Measurements from ENCODE around the gene LRRC42.

Gene LRRC42

GRCh38 chr1:53946252-53947171 is at the start of gene LRRC42:
LRRC42 (plus strand) TSS chr1:53946350; CDS start chr1:53952000, 5,650 bp downstream.
- Mint-ChIP-seq H3K9me3 (no peaks in the 10 kb centered on the region), H3K4me1 (ENCODE audit: low read depth) (peaks cover 39% of the 10 kb centered on the region), H3K27me3 (no peaks in the 10 kb centered on the region), H3K36me3 (ENCODE audit: low read depth) (peaks cover 28% of the 10 kb centered on the region), H3K27ac (peak within 1 kb of the TSS; percentile 88), H3K4me3 (peak within 1 kb of the TSS; percentile 95)
- intact Hi-C loops (cut with micrococcal nuclease) = loop anchor here (1.0 to 10.0 kb wide), 4 partner anchors 57 to 818 kb away; partner anchors contain the start of genes NDC1, PARS2, TCEANC2 and TMEM59

- peaks cover 57% of the 10 kb centered on the region for H3K4me1 Mint-ChIP-seq (ENCODE audit: low read depth)
- intact Hi-C loops (cut with micrococcal nuclease) = no loop called here
- no peaks in the 10 kb centered on the region for H3K9me3 Mint-ChIP-seq
- no peaks in the 10 kb centered on the region for H3K27me3 Mint-ChIP-seq
- peak overlapping the region; percentile 41 for H3K27ac Mint-ChIP-seq
- H3K4me3 Mint-ChIP-seq = no peak overlapping the region
- no peaks in the 10 kb centered on the region for H3K36me3 Mint-ChIP-seq (ENCODE audit: low read depth)
Observed at GRCh38 chr1:53896635-53897229, 49.4 kb upstream of the LRRC42 start.

DNA sequence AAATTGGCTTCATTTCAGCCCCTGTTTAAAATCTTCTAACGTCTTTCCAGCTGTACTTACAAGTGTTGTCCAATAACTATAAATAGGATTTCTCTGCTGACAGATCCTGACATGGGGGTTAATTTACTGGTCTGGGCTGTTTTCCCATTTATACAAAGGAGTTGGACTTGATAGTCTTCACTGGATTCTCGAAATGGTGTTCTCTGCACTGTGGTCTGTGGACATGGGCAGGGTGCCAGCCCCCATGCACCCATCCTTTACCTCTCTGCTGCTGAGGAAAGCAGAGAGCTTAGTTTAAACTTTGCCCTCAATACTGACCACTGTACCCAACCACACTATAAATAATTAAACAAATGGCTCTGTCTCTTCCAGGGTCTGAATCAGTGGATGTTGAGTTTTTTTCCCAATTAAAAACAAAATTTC is 46.9 kb upstream of the LRRC42 start:
- Mint-ChIP-seq H3K36me3 (ENCODE audit: low read depth) (no peaks in the 10 kb centered on the region), H3K27me3 (no peaks in the 10 kb centered on the region), H3K9me3 (no peaks in the 10 kb centered on the region), H3K4me1 (ENCODE audit: low read depth) (peaks cover 34% of the 10 kb centered on the region), H3K4me3 (no peak overlapping the region), H3K27ac (no peak overlapping the region)
- intact Hi-C loops (cut with micrococcal nuclease) = no loop called here

- intact Hi-C loops (cut with micrococcal nuclease) = no loop called here
- no peak overlapping the region for H3K4me3 Mint-ChIP-seq
- no peaks in the 10 kb centered on the region for H3K9me3 Mint-ChIP-seq
- H3K27me3 Mint-ChIP-seq = no peaks in the 10 kb centered on the region
- peaks cover 29% of the 10 kb centered on the region for H3K4me1 Mint-ChIP-seq (ENCODE audit: low read depth)
- H3K27ac Mint-ChIP-seq = no peak overlapping the region
- no peaks in the 10 kb centered on the region for H3K36me3 Mint-ChIP-seq (ENCODE audit: low read depth)
Observed at GRCh38 chr1:53899708-53900107, 46.4 kb upstream of the LRRC42 start.

- no peaks in the 10 kb centered on the region for H3K27me3 Mint-ChIP-seq
- H3K4me1 Mint-ChIP-seq (ENCODE audit: low read depth) = peaks cover 19% of the 10 kb centered on the region
- intact Hi-C loops (cut with micrococcal nuclease) = no loop called here
- no peak overlapping the region for H3K27ac Mint-ChIP-seq
- no peaks in the 10 kb centered on the region for H3K36me3 Mint-ChIP-seq (ENCODE audit: low read depth)
- H3K9me3 Mint-ChIP-seq = no peaks in the 10 kb centered on the region
- H3K4me3 Mint-ChIP-seq = no peak overlapping the region
Observed at GRCh38 chr1:53902235-53903138, 43.7 kb upstream of the LRRC42 start.

- Mint-ChIP-seq H3K27me3 (no peaks in the 10 kb centered on the region), H3K4me3 (no peak overlapping the region), H3K27ac (no peak overlapping the region), H3K36me3 (ENCODE audit: low read depth) (peaks cover 9% of the 10 kb centered on the region), H3K9me3 (no peaks in the 10 kb centered on the region), H3K4me1 (ENCODE audit: low read depth) (peaks cover 12% of the 10 kb centered on the region)
- intact Hi-C loops (cut with micrococcal nuclease) = no loop called here
Observed at GRCh38 chr1:53905509-53905908, 40.6 kb upstream of the LRRC42 start.

GRCh38 chr1:53906121-53906520 is 40.0 kb upstream of the LRRC42 start:
- intact Hi-C loops (cut with micrococcal nuclease) = no loop called here
- H3K27me3 Mint-ChIP-seq = no peaks in the 10 kb centered on the region
- H3K9me3 Mint-ChIP-seq = no peaks in the 10 kb centered on the region
- peak overlapping the region; percentile 27 for H3K27ac Mint-ChIP-seq
- no peak overlapping the region for H3K4me3 Mint-ChIP-seq
- H3K4me1 Mint-ChIP-seq (ENCODE audit: low read depth) = peaks cover 12% of the 10 kb centered on the region
- peaks cover 9% of the 10 kb centered on the region for H3K36me3 Mint-ChIP-seq (ENCODE audit: low read depth)

GRCh38 chr1:53909946-53910345 is 36.2 kb upstream of the LRRC42 start:
- H3K9me3 Mint-ChIP-seq = no peaks in the 10 kb centered on the region
- intact Hi-C loops (cut with micrococcal nuclease) = no loop called here
- no peak overlapping the region for H3K4me3 Mint-ChIP-seq
- H3K27ac Mint-ChIP-seq = no peak overlapping the region
- peaks cover 17% of the 10 kb centered on the region for H3K4me1 Mint-ChIP-seq (ENCODE audit: low read depth)
- H3K36me3 Mint-ChIP-seq (ENCODE audit: low read depth) = peaks cover 21% of the 10 kb centered on the region
- no peaks in the 10 kb centered on the region for H3K27me3 Mint-ChIP-seq

DNA sequence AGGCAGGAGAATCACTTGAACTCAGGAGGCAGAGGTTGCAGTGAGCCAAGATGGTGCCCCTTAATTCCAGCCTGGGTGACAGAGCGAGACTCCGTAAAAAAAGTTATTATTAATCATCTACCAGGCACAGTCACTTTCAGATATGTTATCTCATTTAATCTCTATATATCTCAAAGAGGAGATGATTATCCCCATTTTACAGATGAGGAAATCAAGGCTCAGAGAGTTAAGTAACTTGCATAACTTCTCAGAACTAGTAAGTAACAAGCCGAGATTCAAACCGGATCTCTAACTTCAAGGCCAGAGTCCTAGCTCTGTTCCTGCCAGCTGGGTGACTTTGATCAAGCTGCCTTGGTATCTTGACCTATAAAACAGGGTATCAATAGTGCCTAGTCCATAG is 34.7 kb upstream of the LRRC42 start:
- H3K4me3 Mint-ChIP-seq = no peak overlapping the region
- H3K36me3 Mint-ChIP-seq (ENCODE audit: low read depth) = peaks cover 35% of the 10 kb centered on the region
- intact Hi-C loops (cut with micrococcal nuclease) = no loop called here
- H3K27ac Mint-ChIP-seq = no peak overlapping the region
- H3K9me3 Mint-ChIP-seq = no peaks in the 10 kb centered on the region
- no peaks in the 10 kb centered on the region for H3K27me3 Mint-ChIP-seq
- H3K4me1 Mint-ChIP-seq (ENCODE audit: low read depth) = peaks cover 10% of the 10 kb centered on the region

DNA sequence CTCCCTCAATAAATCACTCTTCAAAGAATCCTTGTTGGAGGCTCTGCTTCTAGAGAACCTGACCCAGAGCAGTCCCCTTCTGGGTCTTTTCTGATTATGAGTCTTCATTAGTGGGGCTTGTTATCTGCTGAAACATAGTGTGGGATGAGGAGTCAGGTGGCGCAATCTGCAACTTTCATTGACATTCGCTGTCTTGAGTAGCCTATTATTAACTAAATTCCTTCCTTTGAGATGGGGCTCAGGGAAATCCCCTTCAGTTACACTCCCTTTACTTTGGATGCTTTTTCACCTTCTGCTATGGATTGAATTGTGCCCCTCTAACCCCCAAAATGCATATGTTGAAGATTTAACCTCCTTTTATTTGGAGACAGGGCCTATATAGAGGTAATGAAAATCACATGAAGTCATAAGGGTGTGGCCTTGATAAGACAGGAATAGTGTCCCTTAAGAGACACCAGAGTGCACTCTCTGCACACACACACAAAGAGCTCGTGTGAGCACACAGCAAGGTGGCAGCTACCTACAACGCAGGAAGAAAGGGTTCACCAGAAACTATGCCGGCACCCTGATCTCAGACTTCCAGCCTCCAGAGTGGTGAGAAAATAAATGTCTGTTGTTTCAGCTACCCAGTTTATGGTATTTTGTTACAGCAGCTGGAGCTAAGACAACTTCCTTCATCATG is 32.7 kb upstream of the LRRC42 start:
- H3K27me3 Mint-ChIP-seq = no peaks in the 10 kb centered on the region
- H3K4me3 Mint-ChIP-seq = no peak overlapping the region
- intact Hi-C loops (cut with micrococcal nuclease) = no loop called here
- H3K36me3 Mint-ChIP-seq (ENCODE audit: low read depth) = peaks cover 45% of the 10 kb centered on the region
- H3K9me3 Mint-ChIP-seq = no peaks in the 10 kb centered on the region
- H3K4me1 Mint-ChIP-seq (ENCODE audit: low read depth) = peaks cover 5% of the 10 kb centered on the region
- no peak overlapping the region for H3K27ac Mint-ChIP-seq

DNA sequence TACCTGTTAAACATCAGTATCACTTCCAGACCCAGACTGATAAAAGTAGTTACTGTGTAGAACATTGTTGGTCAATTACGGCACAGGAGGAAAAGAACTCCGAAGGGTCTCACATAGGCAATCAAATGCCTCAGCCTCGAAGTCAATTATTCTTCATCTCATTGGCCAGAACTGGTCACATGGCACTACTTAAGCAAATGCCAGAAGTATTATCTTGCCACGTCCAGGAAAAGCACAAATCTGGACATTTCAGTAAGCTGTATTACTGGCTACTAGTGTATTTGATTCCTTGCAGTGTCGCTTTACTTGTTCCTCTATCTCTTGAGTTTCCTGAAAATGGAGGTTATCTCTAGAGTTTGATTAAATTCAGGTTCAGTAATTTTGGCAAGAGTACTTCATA is 27.8 kb upstream of the LRRC42 start:
- Mint-ChIP-seq H3K36me3 (ENCODE audit: low read depth) (peaks cover 65% of the 10 kb centered on the region), H3K4me1 (ENCODE audit: low read depth) (peaks cover 5% of the 10 kb centered on the region), H3K4me3 (no peak overlapping the region), H3K27me3 (no peaks in the 10 kb centered on the region), H3K9me3 (no peaks in the 10 kb centered on the region), H3K27ac (no peak overlapping the region)
- intact Hi-C loops (cut with micrococcal nuclease) = no loop called here

- Mint-ChIP-seq H3K27ac (no peak overlapping the region), H3K9me3 (no peaks in the 10 kb centered on the region), H3K4me1 (ENCODE audit: low read depth) (no peaks in the 10 kb centered on the region), H3K4me3 (no peak overlapping the region), H3K36me3 (ENCODE audit: low read depth) (peaks cover 67% of the 10 kb centered on the region), H3K27me3 (no peaks in the 10 kb centered on the region)
- intact Hi-C loops (cut with micrococcal nuclease) = no loop called here
Observed at GRCh38 chr1:53919675-53920066, 26.5 kb upstream of the LRRC42 start.

DNA sequence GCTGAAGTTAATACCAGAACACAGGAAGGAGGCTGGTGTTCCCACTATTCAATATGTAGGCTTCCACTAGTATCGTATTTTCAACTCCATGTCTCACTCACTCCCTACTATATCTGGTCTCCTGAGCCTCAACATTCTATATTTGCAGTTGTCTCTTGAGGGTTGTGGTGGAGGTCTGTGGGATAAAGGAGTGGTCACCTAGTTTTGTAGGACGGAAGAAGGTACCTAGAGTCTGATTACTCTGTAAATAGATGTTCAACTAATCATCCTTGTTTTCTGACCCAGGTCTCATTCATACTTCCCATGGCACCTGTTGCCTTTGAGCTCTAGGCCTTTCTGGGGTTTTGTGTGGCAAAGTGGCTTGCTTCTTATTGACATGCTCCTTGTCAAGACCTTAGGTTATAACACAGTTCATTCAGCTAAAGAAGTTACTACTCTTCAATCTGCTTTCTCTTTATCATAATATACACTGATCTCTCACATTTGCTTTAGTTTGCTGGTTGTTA is 18.7 kb upstream of the LRRC42 start:
- H3K27ac Mint-ChIP-seq = no peak overlapping the region
- H3K4me1 Mint-ChIP-seq (ENCODE audit: low read depth) = no peaks in the 10 kb centered on the region
- peaks cover 72% of the 10 kb centered on the region for H3K36me3 Mint-ChIP-seq (ENCODE audit: low read depth)
- H3K4me3 Mint-ChIP-seq = no peak overlapping the region
- no peaks in the 10 kb centered on the region for H3K27me3 Mint-ChIP-seq
- no peaks in the 10 kb centered on the region for H3K9me3 Mint-ChIP-seq
- intact Hi-C loops (cut with micrococcal nuclease) = no loop called here

Measured in dendritic cell treated with granulocyte-macrophage colony-stimulating factor and Interleukin-4, amounts not matched to agents 40 ng/mL and 50 ng/mL, for 4 days (primary cell).